HFF-Myc (cell line): ENCODE results near the gene EFNB2.

Experiments
- DNase-seq: peaks from one replicate; pipeline ENCODE4 v3.0.0-alpha.2; 2011; ENCODE audit warnings: low read depth; ENCODE audit errors: extremely low read depth
- H3K4me3 ChIP-seq: replicated peaks from 2 replicates; pipeline ENCODE4 v1.5.1; 2011; ENCODE audit warnings: low read depth, mild to moderate bottlenecking, control low read depth, low read length
- CTCF ChIP-seq: IDR thresholded peaks from 2 replicates; pipeline ENCODE4 v1.5.1; 2012; ENCODE audit warnings: mild to moderate bottlenecking, low read depth, low read length, control low read depth; ENCODE audit errors: missing control alignments

The EFNB2 gene

DNA sequence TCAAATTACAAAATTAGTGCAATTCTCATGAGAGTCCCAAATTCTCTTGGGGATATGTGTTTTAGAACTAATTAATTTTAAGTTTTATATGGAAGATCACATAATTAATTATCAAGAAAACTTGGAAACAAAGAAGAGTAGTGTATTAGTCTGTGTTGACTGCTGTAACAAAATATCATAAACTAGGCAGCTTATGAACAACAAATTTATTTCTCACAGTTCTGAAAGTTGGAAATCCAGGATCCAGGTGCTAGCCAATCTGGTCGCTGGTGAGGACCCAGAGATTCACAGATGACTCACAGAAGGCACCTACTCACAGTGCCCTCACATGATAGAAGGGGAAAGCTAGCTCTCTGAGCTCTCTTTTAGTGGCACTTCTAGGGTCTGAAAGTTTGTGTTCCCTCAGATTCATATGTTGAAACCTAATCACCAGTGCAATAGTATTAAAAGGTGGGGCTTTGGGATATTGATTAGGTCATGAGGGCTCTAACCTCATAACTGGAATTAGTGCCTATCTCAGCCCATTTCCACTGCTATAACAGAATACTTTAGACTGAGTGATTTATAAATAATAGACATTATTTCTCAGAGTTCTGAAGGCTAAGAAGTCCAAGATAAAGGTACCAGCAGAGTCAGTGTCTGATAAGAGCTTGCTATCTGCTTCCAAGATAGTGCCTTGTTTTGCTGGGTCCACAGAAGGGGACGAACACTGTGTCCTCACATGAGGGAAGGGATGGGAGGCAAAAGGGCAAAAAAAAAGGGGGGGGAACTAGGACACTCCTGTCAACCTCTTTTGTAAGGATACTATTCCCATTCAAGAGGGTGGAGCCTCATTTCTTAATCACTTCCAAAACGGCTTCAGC, 34.0 kb upstream of the EFNB2 start:
- TF ChIP-seq CTCF = no peak
- H3K4me3 ChIP-seq = no peak overlapping the region
- no peak for DNase-seq

GRCh38 chr13:106568299-106569003, 33.0 kb upstream of the EFNB2 start:
- no peak for TF ChIP-seq CTCF
- H3K4me3 ChIP-seq = peak overlapping the region; percentile 93
- no peak for DNase-seq

GRCh38 chr13:106567474-106568298, 32.2 kb upstream of the EFNB2 start, which contains the start of gene ARGLU1:
TSS of gene ARGLU1 (minus strand) at chr13:106568137. CDS start at chr13:106567919, 218 bp downstream.
- H3K4me3 ChIP-seq = peak within 1 kb of the TSS; percentile 93
- DNase-seq = peak; percentile 63
- TF ChIP-seq CTCF = no peak

GRCh38 chr13:106566641-106567473, 31.4 kb upstream of the EFNB2 start:
- H3K4me3 ChIP-seq = peak overlapping the region; percentile 93
- no peak for TF ChIP-seq CTCF
- peak; percentile 26 for DNase-seq

- DNase-seq = no peak
- H3K4me3 ChIP-seq = peak overlapping the region; percentile 93
- no peak for TF ChIP-seq CTCF
These were observed 29.8 kb upstream of the EFNB2 start for GRCh38 chr13:106565127-106565775.
